HG03520 (cell line): ENCODE results near the gene SIAH3.

Experiments
- ATAC-seq: cut with Tn5 transposase; IDR thresholded peaks from one replicate; pipeline ENCODE4 v1.9.1; 2021; ENCODE audit warnings: mild to moderate bottlenecking, moderate library complexity; ENCODE audit not compliant: unreplicated experiment

SIAH3 gene

DNA sequence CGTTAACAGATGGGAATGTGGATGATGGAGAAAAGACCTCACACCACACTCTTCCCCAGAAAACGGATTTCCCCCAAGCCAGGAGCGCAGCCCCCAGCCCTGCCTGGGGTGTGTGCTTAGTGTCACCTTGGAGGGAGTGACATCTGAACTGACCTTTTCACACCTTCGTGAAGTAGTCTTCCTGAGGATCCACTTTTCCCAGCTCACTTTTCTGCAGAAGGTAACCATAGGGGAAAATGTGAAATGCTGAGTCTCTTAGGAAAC lies 26.2 kb downstream of the SIAH3 start:
- no peak for ATAC-seq

GRCh38 chr13:45823583-45823982 lies 28.0 kb downstream of the SIAH3 start:
- ATAC-seq: no peak

DNA sequence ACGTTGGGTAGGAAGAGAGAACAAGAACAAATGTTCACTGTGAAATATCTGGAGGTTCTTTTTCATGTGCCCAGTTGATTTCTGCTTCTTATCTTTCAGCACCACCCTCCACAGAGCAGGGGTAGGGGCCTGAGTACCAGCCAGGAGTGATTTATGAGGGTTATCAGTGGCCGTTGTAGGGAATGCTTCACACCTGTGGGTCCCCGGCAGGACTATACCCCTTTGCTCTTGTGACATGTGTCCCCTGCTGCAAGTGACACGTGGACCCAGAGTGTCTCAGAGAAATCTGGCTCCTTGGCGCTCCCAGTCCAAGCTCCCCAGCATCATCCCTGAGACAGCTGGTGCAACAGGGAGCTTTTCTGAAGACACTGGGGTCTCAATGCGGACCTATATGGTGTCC lies 29.7 kb downstream of the SIAH3 start:
- ATAC-seq: no peak

- no peak for ATAC-seq
Observed at GRCh38 chr13:45820106-45820838, 31.3 kb downstream of the SIAH3 start.

GRCh38 chr13:45817833-45818232 lies 33.7 kb downstream of the SIAH3 start:
- ATAC-seq: no peak

- no peak for ATAC-seq
Observed at GRCh38 chr13:45816427-45816826, 35.1 kb downstream of the SIAH3 start.

GRCh38 chr13:45812695-45813372 lies 38.7 kb downstream of the SIAH3 start:
- ATAC-seq: no peak

GRCh38 chr13:45811891-45812694 lies 39.5 kb downstream of the SIAH3 start:
- no peak for ATAC-seq

DNA sequence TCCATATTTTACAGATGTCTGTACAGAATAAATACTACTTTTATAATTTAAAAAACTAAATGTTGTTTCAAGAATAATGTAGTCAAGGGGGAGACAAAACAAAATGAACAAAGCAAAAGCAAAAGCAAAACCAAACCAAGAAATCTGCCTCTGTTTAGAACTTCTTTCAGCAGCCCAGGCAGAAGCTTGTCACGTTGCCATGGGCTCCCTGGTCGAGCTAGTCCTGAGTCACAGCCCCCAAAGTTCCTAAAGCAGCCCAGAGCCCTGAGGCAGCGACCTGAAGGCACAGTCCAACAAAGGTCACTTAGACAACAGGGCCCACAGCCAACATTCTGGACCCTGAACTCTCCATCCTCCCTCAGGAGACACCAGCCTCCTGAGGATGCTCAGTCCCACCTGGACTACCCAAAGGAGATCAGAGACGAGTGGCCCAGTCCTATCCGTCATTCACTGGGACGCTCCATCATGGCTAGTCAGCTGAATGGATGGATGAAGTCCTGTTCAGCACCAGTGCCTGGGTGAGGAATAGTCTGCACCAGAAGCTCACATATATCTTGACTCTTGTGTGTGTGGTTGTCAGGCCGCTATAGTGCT lies 41.7 kb downstream of the SIAH3 start:
- ATAC-seq: no peak

DNA sequence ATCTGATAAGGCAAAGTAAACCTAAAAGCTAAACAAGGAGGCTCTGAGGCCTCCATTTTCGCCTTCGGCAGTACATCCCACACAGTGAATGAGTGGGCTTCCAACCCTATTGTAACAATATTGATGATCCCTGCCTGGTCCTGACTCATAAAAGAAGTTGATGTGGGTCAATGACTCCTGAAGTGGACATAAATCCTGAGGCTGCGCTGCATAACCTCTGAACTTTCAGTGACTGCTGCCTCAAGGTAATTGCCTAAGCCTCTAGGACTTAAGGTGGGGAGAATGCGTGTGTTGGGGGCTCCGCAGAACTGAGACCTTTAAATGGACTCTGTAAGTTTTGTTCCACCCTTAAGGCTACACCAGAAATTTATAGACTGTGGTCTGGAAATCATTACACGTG lies 42.6 kb downstream of the SIAH3 start:
- ATAC-seq: no peak

DNA sequence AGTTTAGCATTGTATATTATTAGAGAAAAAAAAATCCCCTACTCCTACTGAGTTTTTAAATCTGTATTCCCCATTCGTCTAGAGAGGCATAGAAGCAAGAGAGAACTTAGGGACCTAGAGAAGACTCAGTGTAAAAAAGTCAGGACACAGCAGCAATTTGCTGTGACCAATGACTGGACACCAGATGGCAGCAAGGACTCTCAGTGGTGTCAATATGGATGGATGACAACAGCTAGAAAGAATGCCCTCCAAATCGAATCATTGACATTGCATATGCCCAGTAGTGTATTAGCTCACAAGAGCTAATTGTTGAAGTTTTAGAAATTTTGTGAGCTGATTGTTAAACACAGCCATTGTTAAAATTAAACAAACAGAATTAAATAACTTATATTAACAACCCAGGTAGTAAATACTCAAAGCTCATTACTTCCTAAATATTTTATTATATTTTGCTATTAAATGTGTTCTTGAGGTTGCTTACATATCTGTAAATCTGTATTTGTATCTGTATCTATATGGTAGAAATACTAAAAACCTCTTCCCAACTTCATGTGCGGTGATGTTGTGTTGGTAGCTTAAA lies 43.9 kb downstream of the SIAH3 start:
- ATAC-seq: no peak

DNA sequence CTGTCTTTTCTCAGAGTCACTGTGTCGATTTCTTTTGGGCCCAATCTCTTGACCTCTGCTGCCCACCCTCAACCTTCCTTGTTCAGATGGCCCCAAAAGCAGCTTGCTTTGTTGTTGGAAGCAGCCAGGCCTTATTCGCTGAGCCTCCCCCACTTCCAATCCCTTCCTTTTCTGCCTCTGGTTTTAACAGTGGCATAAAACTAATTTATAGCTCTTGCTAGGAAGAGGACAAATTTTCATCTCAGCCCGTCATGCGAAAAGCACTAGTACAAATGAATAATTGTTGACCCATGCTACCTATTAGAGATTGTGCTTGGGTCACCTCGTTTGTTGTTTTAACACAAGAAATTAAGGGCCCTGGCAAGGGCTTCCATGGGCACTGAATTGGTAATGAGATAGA lies 51.1 kb downstream of the SIAH3 start:
- ATAC-seq: no peak

- no peak for ATAC-seq
Observed at GRCh38 chr13:45799451-45799850, 52.1 kb downstream of the SIAH3 start.

GRCh38 chr13:45798851-45799250 lies 52.7 kb downstream of the SIAH3 start:
- no peak for ATAC-seq

DNA sequence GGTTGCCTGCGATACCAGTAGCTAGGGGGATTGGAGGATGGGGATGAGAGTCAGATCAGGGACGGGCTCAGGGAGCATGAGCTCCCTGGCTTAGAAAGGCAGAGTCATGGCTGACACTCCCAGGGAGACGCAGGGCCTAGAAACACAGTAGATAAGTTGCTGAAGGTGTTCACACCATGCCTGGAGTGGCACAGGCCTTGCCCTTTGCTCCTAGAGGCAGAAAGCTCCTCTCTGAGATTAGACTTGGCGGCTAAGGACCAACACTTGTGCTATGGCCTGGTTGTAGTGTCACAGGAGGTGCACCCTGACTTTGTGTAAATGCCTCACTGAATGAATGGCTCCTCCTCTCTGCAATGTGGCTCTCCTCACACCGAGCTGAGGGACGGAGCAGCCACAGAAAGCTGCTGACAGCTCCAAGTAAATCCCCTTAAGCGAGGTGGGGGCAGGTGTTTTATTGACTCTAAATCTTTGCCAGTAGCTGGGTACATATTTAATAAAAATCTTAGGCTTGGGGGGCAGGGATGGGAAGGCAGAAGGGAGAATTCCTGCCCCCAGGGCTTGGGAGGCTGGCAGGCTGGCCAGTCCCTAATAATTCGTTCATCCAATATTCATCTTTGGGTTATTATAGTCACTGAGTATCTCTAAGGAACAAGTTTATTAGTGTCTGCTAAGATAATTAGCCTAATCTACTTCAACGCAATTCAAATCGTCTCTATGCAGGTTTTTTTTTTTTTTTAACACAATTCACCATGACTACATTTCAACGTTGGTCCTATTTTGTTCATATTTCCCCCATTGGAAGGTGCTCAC lies 54.9 kb downstream of the SIAH3 start:
- ATAC-seq: no peak

GRCh38 chr13:45792827-45793303 lies 58.7 kb downstream of the SIAH3 start:
- no peak for ATAC-seq

DNA sequence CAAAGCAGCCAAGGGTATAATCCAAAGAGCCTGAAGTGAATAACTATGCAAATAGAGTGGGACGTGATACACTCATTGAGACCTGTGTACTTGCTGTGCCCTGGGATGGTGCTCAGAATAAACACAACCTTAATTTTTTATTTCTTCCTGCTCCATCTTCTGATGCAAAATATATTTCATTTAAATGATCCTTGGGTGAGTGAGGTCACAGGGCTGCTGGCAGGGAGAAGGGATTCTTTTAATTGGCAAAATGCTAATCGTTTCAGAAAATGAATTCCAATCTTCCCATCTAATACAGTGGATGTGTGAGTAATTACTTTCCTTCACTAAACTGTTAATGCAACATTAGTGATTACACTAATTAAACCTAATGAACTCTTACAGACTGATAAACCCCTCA lies 63.5 kb downstream of the SIAH3 start:
- no peak for ATAC-seq

- ATAC-seq: no peak
Observed at GRCh38 chr13:45787346-45787745, 64.2 kb downstream of the SIAH3 start.

- no peak for ATAC-seq
Observed at GRCh38 chr13:45786293-45786920, 65.1 kb downstream of the SIAH3 start.
